GM12878 (cell line): ENCODE measurements around the gene INTS6. TPM values are rescaled to one million over a fixed set of nuclear protein-coding genes. Genes with fewer than 3 reads are reported as not detected.

ENCODE experiments used
- ATAC-seq: fragments of 200-7000 bp; cut with Tn5 transposase; 3 replicates; pipeline ENCODE4 v1.9.1; 2020; ENCODE audit warnings: mild to moderate bottlenecking, moderate library complexity
- BruUV-seq: library from RNA; stranded (reverse); fragments of 400-500 nt; replicated peaks from 2 replicates; lab custom pipeline; 2021; lab: Mats Ljungman, UMichigan
- CTCF ChIA-PET: fragments of 300-600 bp; sonication (Branson Sonifier 250); formaldehyde crosslinking; extraction: SDS; loops from one replicate; lab custom pipeline; 2021; ENCODE audit warnings: inconsistent platforms; lab: Yijun Ruan, JAX
- POLR2A ChIA-PET: fragments of 350-600 bp; formaldehyde crosslinking; extraction: SDS; loops from one replicate; lab custom pipeline; 2021; ENCODE audit warnings: inconsistent platforms; lab: Charles Lee
- RAD21 ChIA-PET: fragments of 300-600 bp; sonication (Branson Sonifier 250); formaldehyde crosslinking; loops from one replicate; lab custom pipeline; 2023; ENCODE audit warnings: antibody characterized with exemption; ENCODE audit not compliant: unreplicated experiment; lab: Charles Lee
- SMC1A ChIA-PET: fragments of 300-600 bp; sonication (Branson Sonifier 250); formaldehyde crosslinking; loops from one replicate; lab custom pipeline; 2023; ENCODE audit not compliant: unreplicated experiment, uncharacterized antibody; lab: Charles Lee
- DNase-seq: peaks from one replicate; pipeline ENCODE4 v3.0.0-alpha.2; 2011; ENCODE audit warnings: low read depth, low spot score
- FAIRE-seq: peaks from 3 replicates; lab custom pipeline; 2011; peaks lifted over from hg19 to GRCh38; lab: Jason Lieb, UNC
- H2AFZ ChIP-seq: 2 replicates; pipeline ENCODE4 v1.6.0; 2011; ENCODE audit warnings: low read depth, low read length, control low read depth; ENCODE audit not compliant: control insufficient read depth
- H3K27ac ChIP-seq: 2 replicates; pipeline ENCODE4 v1.5.1; 2011; ENCODE audit warnings: control low read depth; ENCODE audit not compliant: control insufficient read depth, insufficient read depth
- H3K27me3 ChIP-seq, 2 experiments: replicated peaks in 1 of 2; 2 replicates each; pipeline versions ENCODE4 v1.6.0 to v1.6.1; 2011; ENCODE audit warnings: low read length in 1 of 2; ENCODE audit not compliant: control insufficient read depth in 2 of 2, insufficient read depth in 2 of 2
- H3K36me3 ChIP-seq, 2 experiments: 2 replicates each; pipeline ENCODE4 v1.5.1; 2011; ENCODE audit warnings: low read length in 1 of 2; ENCODE audit not compliant: control insufficient read depth in 2 of 2, insufficient read depth in 2 of 2
- H3K4me1 ChIP-seq: 2 replicates; pipeline ENCODE4 v1.6.1; 2011; ENCODE audit warnings: mild to moderate bottlenecking, low read length, moderate library complexity, mixed read lengths; ENCODE audit not compliant: control insufficient read depth, insufficient read depth
- H3K4me2 ChIP-seq: 2 replicates; pipeline ENCODE4 v1.6.0; 2011; ENCODE audit warnings: control low read depth; ENCODE audit not compliant: control insufficient read depth, insufficient read depth
- H3K4me3 ChIP-seq: fragments of 200-600 bp; sonication (generic); 2 replicates; pipeline ENCODE4 v1.5.1; 2016
- H3K79me2 ChIP-seq: 2 replicates; pipeline ENCODE4 v1.6.0; 2011; ENCODE audit warnings: low read length; ENCODE audit not compliant: control insufficient read depth, insufficient read depth
- H3K9ac ChIP-seq: 2 replicates; pipeline ENCODE4 v1.8.0; 2011; ENCODE audit warnings: low read length, control low read depth, mixed read lengths; ENCODE audit not compliant: control insufficient read depth, insufficient read depth
- H3K9me3 ChIP-seq: replicated peaks from 3 replicates; pipeline ENCODE4 v1.5.1; 2011; ENCODE audit warnings: mild to moderate bottlenecking, low read length; ENCODE audit not compliant: control insufficient read depth, insufficient read depth
- H4K20me1 ChIP-seq: 2 replicates; pipeline ENCODE4 v1.6.0; 2011; ENCODE audit not compliant: control insufficient read depth, insufficient read depth
- ATF7 ChIP-seq: fragments of 450-650 bp; IDR thresholded peaks from 2 replicates; pipeline ENCODE4 v1.6.1; 2016; ENCODE audit warnings: low read depth, mild to moderate bottlenecking
- BACH1 ChIP-seq: fragments of 450-650 bp; IDR thresholded peaks from 2 replicates; pipeline ENCODE4 v1.6.1; 2017; ENCODE audit warnings: mild to moderate bottlenecking, borderline replicate concordance
- BCL11A ChIP-seq: IDR thresholded peaks from 2 replicates; pipeline ENCODE4 v1.6.1; 2011; ENCODE audit warnings: low read depth, low read length
- BHLHE40 ChIP-seq, 2 experiments: fragments of 450-650 bp in 1 of 2; IDR thresholded peaks; 2 replicates each; pipeline ENCODE4 v1.6.1; 2011 to 2017; ENCODE audit warnings: low read depth in 2 of 2, borderline replicate concordance in 1 of 2, improper control_type of control experiment in 1 of 2, low read length in 1 of 2, mild to moderate bottlenecking in 1 of 2
- CTCF ChIP-seq, 3 experiments: IDR thresholded peaks in 2 of 3; conservative IDR thresholded peaks in 1 of 3; 2 replicates each; pipeline ENCODE4 v1.5.1; 2011; ENCODE audit warnings: low read depth in 3 of 3, low read length in 3 of 3, mild to moderate bottlenecking in 3 of 3, control low read depth in 2 of 3, moderate library complexity in 2 of 3, inconsistent platforms in 1 of 3, mixed read lengths in 1 of 3; ENCODE audit not compliant: control insufficient read depth in 2 of 3, insufficient read depth in 1 of 3; ENCODE audit errors: extremely low read depth in 1 of 3
- EED ChIP-seq: sonication (generic); IDR thresholded peaks from 2 replicates; pipeline ENCODE4 v1.6.1; 2016; ENCODE audit warnings: antibody characterized with exemption, low read depth
- EP300 ChIP-seq, 2 experiments: fragments of 150-350 bp in 1 of 2; IDR thresholded peaks; 2 replicates each; pipeline ENCODE4 v1.6.1; 2011 to 2012; ENCODE audit warnings: low read depth in 2 of 2, low read length in 2 of 2, borderline replicate concordance in 1 of 2, improper control_type of control experiment in 1 of 2, inconsistent platforms in 1 of 2; ENCODE audit not compliant: control insufficient read depth in 1 of 2
- EZH2 ChIP-seq: IDR thresholded peaks from 2 replicates; pipeline ENCODE4 v1.6.1; 2012; ENCODE audit warnings: low read depth, mild to moderate bottlenecking, control low read depth, inconsistent platforms, low read length, borderline replicate concordance; ENCODE audit not compliant: control insufficient read depth
- MLLT1 ChIP-seq: fragments of 450-650 bp; IDR thresholded peaks from 2 replicates; pipeline ENCODE4 v1.6.1; 2016; ENCODE audit warnings: mild to moderate bottlenecking
- RAD21 ChIP-seq: IDR thresholded peaks from 2 replicates; pipeline ENCODE4 v1.6.1; 2011; ENCODE audit warnings: mild to moderate bottlenecking, low read depth, low read length, moderate library complexity; ENCODE audit not compliant: insufficient read depth
- RB1 ChIP-seq: fragments of 450-650 bp; formaldehyde crosslinking; IDR thresholded peaks from 2 replicates; pipeline ENCODE4 v1.6.1; 2017; ENCODE audit warnings: mild to moderate bottlenecking, borderline replicate concordance
- in situ Hi-C: fragments of 300-500 bp; cut with MboI; formaldehyde crosslinking; loops from 9 replicates; pipeline ENCODE4 v1.14.3; 2018; ENCODE audit warnings: mixed read lengths
- intact Hi-C: fragments of 100-400 bp; cut with micrococcal nuclease; formaldehyde crosslinking; loops from one replicate; pipeline ENCODE4 v1.14.2; 2022; ENCODE audit not compliant: unreplicated experiment
- polyA plus RNA-seq, 11 experiments: library from polyadenylated mRNA; depleted of rRNA in 4 of 11; unstranded in 6 of 11; stranded (reverse) in 5 of 11; fragments of >200 nt; fragmentation: Nextera tagmentation in 4 of 11; fragmentation: Illumina TruSeq in 1 of 11; extraction: Ambion mirVana in 4 of 11; extraction: Trizol in 1 of 11; gene quantifications; 1 replicate in 1 of 11; 2 replicates in 10 of 11; pipeline versions ENCODE4 v1.2.1 to v1.2.3, GENCODE V29; 2011 to 2016; ENCODE audit warnings: inconsistent platforms in 2 of 11, missing spikeins in 2 of 11, low read depth in 1 of 11
- total RNA-seq, 4 experiments: library from RNA; depleted of rRNA in 3 of 4; stranded (reverse); fragments of >200 nt in 3 of 4; fragmentation: Illumina TruSeq in 1 of 4; extraction: Trizol in 1 of 4; gene quantifications; 2 replicates each; pipeline versions ENCODE4 v1.2.1 to v1.2.3, GENCODE V29; 2013 to 2021
- TF ChIP-seq, protein P1 (sequence below): fragments of 450-650 bp; IDR thresholded peaks from 2 replicates; pipeline ENCODE4 v1.6.1; 2016; ENCODE audit warnings: mild to moderate bottlenecking
- TF ChIP-seq, protein P2 (sequence below): fragments of 450-650 bp; formaldehyde crosslinking; IDR thresholded peaks from 2 replicates; pipeline ENCODE4 v1.4.0; 2020; ENCODE audit warnings: mild to moderate bottlenecking, moderate library complexity

The INTS6 gene
- total and polyA plus RNA-seq, 10 of the 15 experiments (the other 5 are each of a cell fraction or from before 2014, with no cell fraction given), result 7.2 to 57.7 (median 30.9) TPM

DNA sequence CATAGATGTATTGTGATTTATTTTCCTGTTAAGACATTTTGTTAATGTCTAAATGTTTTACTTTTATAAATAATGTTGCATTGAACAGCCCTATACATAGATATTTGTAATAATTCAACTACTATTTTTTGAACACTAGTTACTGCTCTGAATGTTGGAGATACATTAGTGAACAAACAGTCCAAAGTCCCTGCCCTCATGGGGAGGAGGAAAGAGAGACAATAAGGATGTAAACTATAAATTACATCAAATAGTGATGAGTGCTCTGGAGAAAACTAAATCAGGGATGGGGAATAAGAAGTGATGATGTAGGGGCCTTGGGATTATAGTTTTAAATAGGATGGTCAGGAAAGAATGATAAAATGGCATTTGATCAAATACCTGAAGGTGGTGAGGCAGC is 12.3 kb upstream of the INTS6 start:
- no peak overlapping the region for H3K4me2 ChIP-seq
- no TSS peak for BruUV-seq
- in situ Hi-C loops (no loop called here), intact Hi-C loops (no loop called here)
- no peak overlapping the region for H3K27ac ChIP-seq
- no peak overlapping the region for H3K9ac ChIP-seq
- no peaks in the 10 kb centered on the region for H4K20me1 ChIP-seq
- no peak for ATAC-seq
- H3K27me3 ChIP-seq, result no peaks in the 10 kb centered on the region
- no peaks in the 10 kb centered on the region for H3K4me1 ChIP-seq
- SMC1A ChIA-PET, result interaction anchor here (1.1 to 1.5 kb wide), 3 partner anchors 11 to 325 kb away, joined by 3 to 9 read pairs (median 3); no protein-coding TSS in a partner anchor
- DNase-seq, result no peak
- FAIRE-seq, result no peak
- no peak overlapping the region for H3K4me3 ChIP-seq
- H3K36me3 ChIP-seq, result no peaks in the 10 kb centered on the region
- no peak overlapping the region for H2AFZ ChIP-seq
- POLR2A ChIA-PET, result interaction anchor here (1.4 kb wide), 1 partner anchor 11 kb away, joined by 8 read pairs; no protein-coding TSS in a partner anchor
- RAD21 ChIA-PET, result interaction anchor here (1.0 kb wide), 1 partner anchor 11 kb away, joined by 3 read pairs; no protein-coding TSS in a partner anchor
- CTCF ChIA-PET, result no interaction called here
- TF ChIP-seq, protein P1, sequence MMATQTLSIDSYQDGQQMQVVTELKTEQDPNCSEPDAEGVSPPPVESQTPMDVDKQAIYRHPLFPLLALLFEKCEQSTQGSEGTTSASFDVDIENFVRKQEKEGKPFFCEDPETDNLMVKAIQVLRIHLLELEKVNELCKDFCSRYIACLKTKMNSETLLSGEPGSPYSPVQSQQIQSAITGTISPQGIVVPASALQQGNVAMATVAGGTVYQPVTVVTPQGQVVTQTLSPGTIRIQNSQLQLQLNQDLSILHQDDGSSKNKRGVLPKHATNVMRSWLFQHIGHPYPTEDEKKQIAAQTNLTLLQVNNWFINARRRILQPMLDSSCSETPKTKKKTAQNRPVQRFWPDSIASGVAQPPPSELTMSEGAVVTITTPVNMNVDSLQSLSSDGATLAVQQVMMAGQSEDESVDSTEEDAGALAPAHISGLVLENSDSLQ, result no peak
- TF ChIP-seq EED (no peak), EZH2 (no peak), RB1 (no peak), RAD21 (no peak), ATF7 (no peak), BCL11A (no peak), BACH1 (no peak), CTCF (IDR thresholded peaks at IDR 0.05 in 2 of 3, conservative IDR thresholded peaks at IDR 0.05 in 1 of 3; ENCODE audit: control insufficient read depth in 2 of 3, extremely low read depth in 1 of 3, insufficient read depth in 1 of 3, low read depth in 3 of 3, low read length in 3 of 3) (no peak), EP300 (IDR thresholded peaks at IDR 0.05; ENCODE audit: borderline replicate concordance in 1 of 2, control insufficient read depth in 1 of 2, low read depth in 2 of 2, low read length in 2 of 2) (no peak), MLLT1 (no peak), BHLHE40 (IDR thresholded peaks at IDR 0.05; ENCODE audit: borderline replicate concordance in 1 of 2, low read depth in 2 of 2, low read length in 1 of 2) (no peak)
- TF ChIP-seq, protein P2, sequence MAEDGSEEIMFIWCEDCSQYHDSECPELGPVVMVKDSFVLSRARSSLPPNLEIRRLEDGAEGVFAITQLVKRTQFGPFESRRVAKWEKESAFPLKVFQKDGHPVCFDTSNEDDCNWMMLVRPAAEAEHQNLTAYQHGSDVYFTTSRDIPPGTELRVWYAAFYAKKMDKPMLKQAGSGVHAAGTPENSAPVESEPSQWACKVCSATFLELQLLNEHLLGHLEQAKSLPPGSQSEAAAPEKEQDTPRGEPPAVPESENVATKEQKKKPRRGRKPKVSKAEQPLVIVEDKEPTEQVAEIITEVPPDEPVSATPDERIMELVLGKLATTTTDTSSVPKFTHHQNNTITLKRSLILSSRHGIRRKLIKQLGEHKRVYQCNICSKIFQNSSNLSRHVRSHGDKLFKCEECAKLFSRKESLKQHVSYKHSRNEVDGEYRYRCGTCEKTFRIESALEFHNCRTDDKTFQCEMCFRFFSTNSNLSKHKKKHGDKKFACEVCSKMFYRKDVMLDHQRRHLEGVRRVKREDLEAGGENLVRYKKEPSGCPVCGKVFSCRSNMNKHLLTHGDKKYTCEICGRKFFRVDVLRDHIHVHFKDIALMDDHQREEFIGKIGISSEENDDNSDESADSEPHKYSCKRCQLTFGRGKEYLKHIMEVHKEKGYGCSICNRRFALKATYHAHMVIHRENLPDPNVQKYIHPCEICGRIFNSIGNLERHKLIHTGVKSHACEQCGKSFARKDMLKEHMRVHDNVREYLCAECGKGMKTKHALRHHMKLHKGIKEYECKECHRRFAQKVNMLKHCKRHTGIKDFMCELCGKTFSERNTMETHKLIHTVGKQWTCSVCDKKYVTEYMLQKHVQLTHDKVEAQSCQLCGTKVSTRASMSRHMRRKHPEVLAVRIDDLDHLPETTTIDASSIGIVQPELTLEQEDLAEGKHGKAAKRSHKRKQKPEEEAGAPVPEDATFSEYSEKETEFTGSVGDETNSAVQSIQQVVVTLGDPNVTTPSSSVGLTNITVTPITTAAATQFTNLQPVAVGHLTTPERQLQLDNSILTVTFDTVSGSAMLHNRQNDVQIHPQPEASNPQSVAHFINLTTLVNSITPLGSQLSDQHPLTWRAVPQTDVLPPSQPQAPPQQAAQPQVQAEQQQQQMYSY, result no peak
- H3K9me3 ChIP-seq, result no peaks in the 10 kb centered on the region
- H3K79me2 ChIP-seq, result no peaks in the 10 kb centered on the region
